Astrocyte of the spinal cord (primary cell): ENCODE results near the gene WNT2.

Experiments
- DNase-seq: peaks from one replicate; pipeline ENCODE4 v3.0.0; 2011; ENCODE audit warnings: low read depth, low spot score
- H3K4me3 ChIP-seq: 2 replicates; pipeline ENCODE4 v1.5.1; 2011; ENCODE audit warnings: low read depth, mild to moderate bottlenecking, low read length, moderate library complexity
- in situ Hi-C: cut with HindIII; loops from 2 replicates; pipeline ENCODE4 v1.10.0; 2017; ENCODE audit warnings: low sequenced_read_pairs
- TF ChIP-seq, protein P1 (sequence below): IDR thresholded peaks from 2 replicates; pipeline ENCODE4 v1.5.1; 2012; ENCODE audit warnings: low read depth, mild to moderate bottlenecking, low read length, inconsistent platforms

WNT2 gene

DNA sequence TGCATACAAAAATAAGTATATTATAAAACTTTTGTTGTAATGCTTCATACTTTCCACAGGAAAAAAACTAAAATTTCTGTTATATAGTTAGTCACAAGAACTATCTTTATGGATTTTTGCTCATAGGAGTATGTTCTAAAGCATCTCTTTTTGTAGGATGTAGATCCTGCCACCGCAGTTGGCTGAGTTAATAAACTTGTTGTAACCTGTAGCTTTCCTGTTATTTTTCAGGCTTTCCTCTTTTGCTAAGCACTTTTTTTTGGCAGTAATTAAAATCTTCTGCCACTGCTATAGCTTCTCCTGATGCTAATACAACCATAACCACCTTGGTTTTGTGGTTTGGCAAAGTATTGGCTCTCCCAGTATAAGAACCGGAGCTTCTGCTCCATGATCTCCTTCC is 60.3 kb downstream of the WNT2 start:
- in situ Hi-C loops: no loop called here
- no peak for DNase-seq
- TF ChIP-seq, protein P1, sequence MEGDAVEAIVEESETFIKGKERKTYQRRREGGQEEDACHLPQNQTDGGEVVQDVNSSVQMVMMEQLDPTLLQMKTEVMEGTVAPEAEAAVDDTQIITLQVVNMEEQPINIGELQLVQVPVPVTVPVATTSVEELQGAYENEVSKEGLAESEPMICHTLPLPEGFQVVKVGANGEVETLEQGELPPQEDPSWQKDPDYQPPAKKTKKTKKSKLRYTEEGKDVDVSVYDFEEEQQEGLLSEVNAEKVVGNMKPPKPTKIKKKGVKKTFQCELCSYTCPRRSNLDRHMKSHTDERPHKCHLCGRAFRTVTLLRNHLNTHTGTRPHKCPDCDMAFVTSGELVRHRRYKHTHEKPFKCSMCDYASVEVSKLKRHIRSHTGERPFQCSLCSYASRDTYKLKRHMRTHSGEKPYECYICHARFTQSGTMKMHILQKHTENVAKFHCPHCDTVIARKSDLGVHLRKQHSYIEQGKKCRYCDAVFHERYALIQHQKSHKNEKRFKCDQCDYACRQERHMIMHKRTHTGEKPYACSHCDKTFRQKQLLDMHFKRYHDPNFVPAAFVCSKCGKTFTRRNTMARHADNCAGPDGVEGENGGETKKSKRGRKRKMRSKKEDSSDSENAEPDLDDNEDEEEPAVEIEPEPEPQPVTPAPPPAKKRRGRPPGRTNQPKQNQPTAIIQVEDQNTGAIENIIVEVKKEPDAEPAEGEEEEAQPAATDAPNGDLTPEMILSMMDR: no peak
- no peak overlapping the region for H3K4me3 ChIP-seq

DNA sequence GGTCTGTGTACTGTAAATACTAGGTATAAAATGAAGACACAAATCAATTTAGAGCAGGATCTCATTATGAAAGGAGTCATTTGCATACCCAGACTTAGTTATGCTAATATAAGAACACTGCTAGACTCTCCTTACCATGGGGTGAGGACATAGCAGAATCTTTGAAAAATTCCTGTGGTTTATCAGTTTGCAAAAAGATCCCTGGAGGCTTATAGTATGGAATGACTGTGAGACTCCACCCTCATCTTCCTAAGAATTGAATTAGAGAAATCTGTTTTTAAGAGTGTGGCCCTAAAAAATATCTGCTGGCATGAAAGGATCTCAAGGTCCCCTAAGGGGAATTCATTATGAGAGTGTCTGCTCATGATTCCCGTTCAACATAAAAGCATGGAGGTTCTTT is 63.2 kb downstream of the WNT2 start:
- no peak overlapping the region for H3K4me3 ChIP-seq
- TF ChIP-seq, protein P1: no peak
- in situ Hi-C loops: no loop called here
- peak; percentile 44 for DNase-seq

DNA sequence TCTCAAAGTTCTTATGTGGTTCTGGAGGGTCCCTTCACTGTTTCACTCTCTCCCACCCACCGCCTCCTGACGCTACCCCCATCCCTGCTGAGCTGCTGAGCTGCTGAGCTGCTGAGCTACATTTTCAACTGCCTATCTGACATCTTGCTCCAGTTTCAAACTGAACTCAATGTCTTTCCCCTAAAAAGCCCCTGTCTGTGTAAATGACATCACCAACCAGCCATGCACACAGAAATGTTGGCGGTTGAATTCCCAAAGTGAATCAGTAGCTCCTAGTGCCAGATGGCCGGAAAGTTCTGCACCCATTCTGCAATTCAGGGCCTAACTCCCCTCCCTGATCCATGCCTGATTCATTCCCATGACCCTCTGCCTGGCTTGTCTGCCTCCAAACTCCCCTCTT is 71.2 kb downstream of the WNT2 start:
- in situ Hi-C loops: no loop called here
- TF ChIP-seq, protein P1: no peak
- no peak overlapping the region for H3K4me3 ChIP-seq
- peak; percentile 68 for DNase-seq

DNA sequence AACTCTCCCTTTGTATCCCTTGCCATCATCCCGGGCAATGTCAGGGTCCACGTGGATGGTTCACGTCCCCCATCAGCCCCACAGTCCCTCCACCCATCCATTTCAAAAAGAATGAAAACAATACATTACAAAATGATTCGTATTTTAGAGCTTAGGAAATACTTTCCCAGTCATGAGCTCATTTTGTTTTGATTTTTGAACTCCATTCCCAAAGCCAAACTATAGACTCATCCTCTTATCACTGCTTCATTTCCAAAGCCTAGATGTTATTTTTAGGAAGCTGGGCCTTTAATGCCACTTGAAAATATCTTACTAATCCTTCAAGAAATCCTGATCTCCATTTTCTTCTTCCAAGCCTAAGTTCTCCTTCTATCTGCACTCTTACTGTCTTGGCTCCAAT is 72.1 kb downstream of the WNT2 start:
- no peak for DNase-seq
- in situ Hi-C loops: no loop called here
- no peak overlapping the region for H3K4me3 ChIP-seq
- TF ChIP-seq, protein P1: no peak

DNA sequence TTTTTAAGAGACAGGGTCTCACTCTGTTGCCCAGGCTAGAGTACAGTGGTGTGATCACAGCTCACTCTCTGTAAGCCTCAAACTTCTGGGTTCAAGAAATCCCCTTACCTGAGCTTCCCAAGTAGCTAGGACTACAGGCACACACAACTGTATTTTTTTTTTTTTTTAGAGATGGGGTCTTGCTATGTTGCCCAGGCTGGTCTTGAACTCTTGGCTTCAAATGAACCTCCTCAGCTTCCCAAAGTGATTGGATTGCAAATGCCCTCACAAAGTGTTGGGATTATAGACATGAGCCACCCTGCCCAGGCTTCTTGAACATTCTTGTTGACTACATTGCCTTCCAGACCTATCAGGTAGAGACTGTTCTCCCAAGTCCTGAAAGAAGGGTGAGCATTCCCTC is 72.6 kb downstream of the WNT2 start:
- TF ChIP-seq, protein P1: no peak
- no peak overlapping the region for H3K4me3 ChIP-seq
- no peak for DNase-seq
- in situ Hi-C loops: no loop called here

DNA sequence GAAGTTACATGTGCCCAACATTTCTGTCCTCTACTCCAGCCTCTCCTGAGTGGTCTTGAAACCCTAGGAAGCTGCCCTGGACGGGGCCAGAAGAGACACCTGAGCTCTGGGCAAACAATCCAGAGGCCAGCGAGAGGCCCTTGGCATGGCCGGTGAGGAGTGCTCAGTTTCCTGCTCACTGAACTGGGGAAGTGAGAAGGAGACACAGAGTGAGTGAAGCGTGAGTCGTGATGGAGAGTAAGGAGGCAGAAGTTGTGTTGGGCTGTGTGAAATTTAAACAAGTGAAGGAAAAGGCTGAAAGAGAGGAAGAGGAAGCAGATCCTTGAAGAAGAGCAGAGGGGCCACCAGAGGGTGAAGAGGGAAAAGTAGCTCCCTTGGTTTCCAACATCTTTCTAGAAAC is 73.2 kb downstream of the WNT2 start:
- no peak for DNase-seq
- in situ Hi-C loops: no loop called here
- TF ChIP-seq, protein P1: no peak
- no peak overlapping the region for H3K4me3 ChIP-seq

DNA sequence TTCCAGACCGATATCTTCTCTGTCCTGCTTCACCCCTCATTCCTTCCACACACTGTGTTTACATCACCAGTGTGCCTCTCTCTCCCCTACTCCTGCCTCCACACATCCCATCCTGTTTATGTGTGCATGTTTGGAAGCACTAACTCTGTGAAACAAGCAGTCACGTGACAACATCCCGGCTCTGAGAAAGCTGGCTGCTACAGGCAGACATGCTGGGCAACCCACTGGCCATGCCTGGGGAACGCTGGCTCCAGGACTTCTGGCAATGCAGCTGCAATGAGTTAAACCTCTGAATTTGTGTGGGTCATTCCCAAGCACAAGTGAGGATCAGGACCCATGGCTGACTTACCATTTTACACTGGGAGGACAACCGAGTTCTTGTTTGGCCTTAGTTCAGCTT is 74.0 kb downstream of the WNT2 start:
- in situ Hi-C loops: no loop called here
- no peak overlapping the region for H3K4me3 ChIP-seq
- TF ChIP-seq, protein P1: no peak
- no peak for DNase-seq
